ENCODE measurements around the gene CRTAC1.
A peak's percentile ranks its signal among the peaks of the same experiment; 100 is the strongest.

Gene CRTAC1

DNA sequence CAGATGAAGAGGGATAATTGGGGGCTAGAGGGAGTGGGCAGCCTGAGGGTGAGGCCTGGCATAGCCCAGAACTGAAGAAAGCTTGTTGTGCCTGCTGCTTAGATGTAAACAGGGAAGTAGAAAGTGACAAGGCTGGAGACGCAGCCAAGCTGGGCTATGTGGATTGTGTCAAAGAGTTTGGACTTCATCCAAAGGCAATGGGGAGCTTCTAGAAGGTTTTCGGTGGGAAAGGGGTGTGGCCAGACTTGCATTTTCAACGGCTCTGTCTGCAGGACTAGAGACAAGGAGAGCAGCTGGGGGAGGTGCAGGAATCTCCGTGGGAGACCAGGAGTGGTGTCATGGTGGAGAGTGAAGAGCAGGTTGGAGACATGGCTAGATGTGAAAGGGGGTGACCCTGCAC lies 132.0 kb downstream of the CRTAC1 start:
- H3K36me3 ChIP-seq (ENCODE audit: insufficient read depth, low read length): no peaks in the 10 kb centered on the region
- peaks cover 6% of the 10 kb centered on the region; the same call in 1 of the 2 replicates for H3K4me1 ChIP-seq (ENCODE audit: insufficient read depth, low read length)
- H3K9ac ChIP-seq (ENCODE audit: low read depth, low read length): no peak overlapping the region
- no peaks in the 10 kb centered on the region for H3K9me3 ChIP-seq (ENCODE audit: control insufficient read depth, insufficient read depth, low read length)

DNA sequence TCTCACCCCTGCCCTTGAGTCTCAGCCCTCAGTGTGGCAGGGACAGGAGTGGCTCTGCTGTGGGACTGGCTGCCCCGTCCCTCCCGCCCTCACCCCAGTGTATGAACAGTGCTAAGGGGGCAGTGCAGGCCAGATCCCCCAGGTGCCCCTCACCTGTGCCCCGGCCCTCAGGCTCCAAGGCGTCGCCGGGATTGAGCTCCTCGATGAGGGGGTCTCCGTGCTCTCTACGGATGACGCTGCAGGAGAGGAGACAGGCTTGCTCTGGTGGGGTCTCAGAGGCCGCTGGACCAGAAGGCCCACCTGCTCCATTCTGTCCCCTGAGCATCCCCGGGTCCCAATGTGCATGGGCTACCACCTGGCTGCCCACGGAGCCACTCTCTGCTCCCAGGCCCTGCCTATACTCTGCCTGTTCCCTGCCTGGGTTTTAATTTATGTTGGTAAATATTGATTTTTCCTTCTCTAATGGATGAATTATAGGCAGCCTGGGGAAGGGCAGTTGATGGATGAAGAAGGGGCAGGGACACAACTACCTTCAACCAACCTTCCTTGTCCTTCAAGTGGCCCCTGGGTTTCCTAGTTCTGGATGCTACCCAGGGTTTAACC lies 133.6 kb downstream of the CRTAC1 start:
- H3K4me1 ChIP-seq (ENCODE audit: insufficient read depth, low read length): peaks cover 6% of the 10 kb centered on the region; the same call in 1 of the 2 replicates
- no peaks in the 10 kb centered on the region for H3K9me3 ChIP-seq (ENCODE audit: control insufficient read depth, insufficient read depth, low read length)
- H3K36me3 ChIP-seq (ENCODE audit: insufficient read depth, low read length): no peaks in the 10 kb centered on the region
- no peak overlapping the region for H3K9ac ChIP-seq (ENCODE audit: low read depth, low read length)

DNA sequence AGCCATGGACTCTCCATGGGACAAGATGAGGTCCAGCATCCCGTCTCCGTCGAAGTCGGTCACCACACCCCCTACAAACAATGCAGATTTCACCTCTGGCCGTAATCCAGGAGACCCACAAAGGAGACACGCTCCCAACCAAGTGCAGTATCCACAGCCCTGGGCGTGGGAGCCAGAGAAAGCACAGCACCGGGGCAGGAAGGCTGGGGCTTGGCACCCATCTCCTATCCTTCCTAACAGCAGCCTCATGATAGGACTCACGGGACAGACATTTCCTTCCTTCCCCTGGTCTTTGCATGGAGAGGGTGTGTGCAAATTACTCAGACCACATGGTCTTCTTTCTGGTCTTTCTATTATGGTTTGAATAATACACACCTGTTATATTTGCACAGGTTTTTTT lies 134.5 kb downstream of the CRTAC1 start:
- Histone ChIP-seq H3K4me1 (ENCODE audit: insufficient read depth, low read length) (peaks cover 6% of the 10 kb centered on the region; the same call in 1 of the 2 replicates), H3K9ac (ENCODE audit: low read depth, low read length) (no peak overlapping the region), H3K9me3 (ENCODE audit: control insufficient read depth, insufficient read depth, low read length) (no peaks in the 10 kb centered on the region), H3K36me3 (ENCODE audit: insufficient read depth, low read length) (no peaks in the 10 kb centered on the region)

DNA sequence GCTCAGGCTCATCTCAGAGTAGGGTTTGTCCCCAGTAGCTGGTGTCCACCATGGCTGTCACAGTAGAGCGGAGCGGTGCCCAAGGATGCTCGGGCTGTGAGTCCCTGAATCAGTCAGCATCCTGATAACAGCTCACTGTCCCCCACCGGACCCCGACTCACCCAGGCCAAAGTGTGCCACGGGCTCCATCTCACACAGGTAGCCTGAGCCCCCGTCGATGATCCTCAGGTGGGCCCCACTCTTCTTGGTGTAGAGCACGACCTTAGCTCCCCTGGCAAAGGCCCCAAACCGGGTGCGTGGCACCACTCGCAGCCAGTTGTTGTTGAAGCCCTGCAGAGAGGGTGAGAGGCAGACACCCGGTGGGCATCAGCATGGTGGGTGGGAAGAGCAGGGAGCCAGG lies 135.3 kb downstream of the CRTAC1 start:
- Histone ChIP-seq H3K36me3 (ENCODE audit: insufficient read depth, low read length) (no peaks in the 10 kb centered on the region), H3K9me3 (ENCODE audit: control insufficient read depth, insufficient read depth, low read length) (no peaks in the 10 kb centered on the region), H3K4me1 (ENCODE audit: insufficient read depth, low read length) (peaks cover 11% of the 10 kb centered on the region), H3K9ac (ENCODE audit: low read depth, low read length) (no peak overlapping the region)

DNA sequence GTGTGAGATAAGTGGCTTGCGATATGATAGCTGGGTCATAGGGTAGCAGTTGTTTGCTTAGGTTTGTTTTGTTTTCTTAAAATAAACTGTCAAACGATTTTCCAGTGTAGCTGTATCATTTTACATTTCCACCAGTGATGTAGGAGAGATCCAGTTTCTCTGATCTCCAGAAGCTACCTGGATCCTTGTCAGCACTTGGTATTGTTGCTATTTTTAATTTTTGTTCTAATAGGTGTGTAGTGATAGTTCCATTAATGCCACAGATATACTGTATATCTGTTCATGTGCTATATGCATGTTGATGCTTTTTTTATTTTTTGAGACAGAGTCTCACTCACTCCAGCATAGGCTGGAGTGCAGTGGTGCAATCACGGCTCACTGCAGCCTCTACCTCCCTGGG lies 136.3 kb downstream of the CRTAC1 start:
- no peak overlapping the region for H3K9ac ChIP-seq (ENCODE audit: low read depth, low read length)
- H3K4me1 ChIP-seq (ENCODE audit: insufficient read depth, low read length): peaks cover 17% of the 10 kb centered on the region
- no peaks in the 10 kb centered on the region for H3K36me3 ChIP-seq (ENCODE audit: insufficient read depth, low read length)
- H3K9me3 ChIP-seq (ENCODE audit: control insufficient read depth, insufficient read depth, low read length): no peaks in the 10 kb centered on the region

DNA sequence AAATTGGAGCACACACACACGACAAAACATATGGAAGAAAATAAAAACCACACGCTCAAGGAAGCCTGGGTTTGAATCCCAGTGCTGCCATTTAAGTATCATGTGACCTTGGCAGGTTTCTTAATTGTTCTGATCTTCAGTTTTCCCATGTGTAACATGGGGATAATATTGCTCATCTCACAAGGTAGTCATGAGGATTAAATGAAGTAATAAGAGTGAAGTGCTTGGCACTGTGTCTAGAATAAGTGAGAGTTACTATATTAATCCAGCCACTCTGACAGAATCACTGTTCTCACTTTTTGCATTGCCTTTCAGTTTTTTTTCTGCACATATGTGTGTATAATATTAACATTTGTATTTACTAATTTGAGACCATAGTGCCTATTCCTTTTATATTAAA lies 137.5 kb downstream of the CRTAC1 start:
- no peaks in the 10 kb centered on the region for H3K36me3 ChIP-seq (ENCODE audit: insufficient read depth, low read length)
- H3K9me3 ChIP-seq (ENCODE audit: control insufficient read depth, insufficient read depth, low read length): no peaks in the 10 kb centered on the region
- no peak overlapping the region for H3K9ac ChIP-seq (ENCODE audit: low read depth, low read length)
- peaks cover 20% of the 10 kb centered on the region for H3K4me1 ChIP-seq (ENCODE audit: insufficient read depth, low read length)

DNA sequence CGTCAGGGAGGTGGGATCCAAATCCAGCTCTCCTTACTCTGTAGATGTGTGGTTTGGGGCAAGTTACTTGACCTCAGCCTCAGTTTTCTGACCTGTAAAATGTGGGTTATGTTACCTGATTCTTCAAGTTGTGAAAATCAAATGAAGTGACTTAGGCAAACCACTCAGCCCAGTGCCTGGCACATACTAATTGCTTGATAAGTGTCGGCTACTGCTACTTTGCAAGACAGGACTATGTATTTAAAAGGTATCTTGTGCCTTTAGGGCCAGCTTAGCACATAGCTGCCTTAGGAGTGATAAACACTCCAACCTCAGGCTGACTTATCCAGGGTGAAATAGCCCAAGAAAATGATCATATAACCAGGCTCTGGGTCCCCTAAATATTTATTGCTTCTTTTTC lies 137.9 kb downstream of the CRTAC1 start:
- no peaks in the 10 kb centered on the region for H3K36me3 ChIP-seq (ENCODE audit: insufficient read depth, low read length)
- H3K9me3 ChIP-seq (ENCODE audit: control insufficient read depth, insufficient read depth, low read length): no peaks in the 10 kb centered on the region
- H3K9ac ChIP-seq (ENCODE audit: low read depth, low read length): no peak overlapping the region
- H3K4me1 ChIP-seq (ENCODE audit: insufficient read depth, low read length): peaks cover 24% of the 10 kb centered on the region

DNA sequence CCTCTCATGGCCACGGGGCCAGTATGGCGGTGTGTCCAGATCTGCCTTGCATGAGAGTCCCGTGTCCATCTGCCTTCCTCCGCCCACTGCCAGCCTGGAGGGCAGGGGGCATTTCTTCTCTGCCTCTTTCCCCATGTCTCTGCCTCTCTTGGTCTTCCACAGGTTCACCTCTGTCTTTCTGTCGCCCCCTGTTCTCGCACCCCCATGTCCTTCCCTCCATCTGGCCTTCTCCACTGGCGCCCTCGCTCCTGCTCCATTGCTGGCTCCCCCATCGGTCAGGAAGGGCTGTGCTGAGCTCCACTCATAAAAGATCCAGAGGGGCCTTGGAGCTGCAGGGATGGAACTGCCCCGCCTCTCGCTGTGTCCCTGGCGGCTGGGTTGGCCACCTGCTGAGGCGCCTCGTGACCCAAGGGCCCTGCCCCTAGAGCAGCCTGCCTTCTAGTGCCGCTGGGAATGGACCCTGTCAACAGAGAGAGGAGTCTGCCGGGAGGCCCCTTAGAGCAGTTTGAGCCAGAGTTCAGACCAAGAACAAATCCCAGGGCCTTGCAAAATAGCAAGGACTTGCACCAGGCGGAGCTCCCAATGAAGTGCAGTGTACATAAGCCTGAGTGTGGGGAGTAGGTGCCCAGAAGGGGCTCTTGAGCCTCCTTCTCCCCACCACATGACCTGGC lies 138.8 kb downstream of the CRTAC1 start:
- Histone ChIP-seq H3K36me3 (ENCODE audit: insufficient read depth, low read length) (no peaks in the 10 kb centered on the region), H3K9ac (ENCODE audit: low read depth, low read length) (no peak overlapping the region), H3K4me1 (ENCODE audit: insufficient read depth, low read length) (peaks cover 24% of the 10 kb centered on the region), H3K9me3 (ENCODE audit: control insufficient read depth, insufficient read depth, low read length) (no peaks in the 10 kb centered on the region)

DNA sequence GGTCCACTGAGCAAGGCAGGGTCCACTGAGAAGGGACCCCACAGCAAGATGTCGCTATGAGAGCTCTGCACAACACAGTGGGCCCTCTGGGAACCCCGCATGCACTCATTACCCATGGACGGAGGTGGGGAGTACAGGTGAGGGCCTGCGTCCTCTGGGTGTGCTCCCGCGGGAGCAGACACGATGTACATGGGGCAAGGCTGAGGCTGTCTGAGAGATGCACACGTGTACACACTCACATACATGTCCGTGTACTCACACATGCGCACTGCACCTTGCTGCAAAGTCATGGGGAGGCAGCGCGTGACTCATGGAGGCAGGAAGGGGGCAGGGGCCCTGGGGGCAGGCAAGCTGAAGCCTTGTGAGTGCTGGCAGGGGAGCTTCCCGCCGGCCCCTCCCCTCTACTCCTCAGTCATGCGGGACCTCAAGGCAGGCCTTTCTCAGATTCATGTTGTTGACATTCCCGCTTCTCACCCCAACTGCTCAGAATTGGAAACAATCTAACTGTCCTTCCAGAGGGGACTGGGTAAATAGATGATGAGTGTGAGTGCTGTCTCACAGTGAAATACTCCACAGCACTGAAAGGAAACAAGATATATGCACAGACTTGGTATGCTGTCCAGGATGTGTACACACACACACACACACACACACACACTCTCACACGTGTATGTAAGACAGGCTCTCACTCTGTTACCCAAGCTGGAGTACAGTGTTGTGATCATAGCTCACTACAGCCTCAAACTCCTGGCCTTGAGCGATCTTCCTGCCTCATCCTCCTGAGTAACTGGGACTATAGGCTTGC lies 140.8 kb downstream of the CRTAC1 start:
- Histone ChIP-seq H3K9ac (ENCODE audit: low read depth, low read length) (peak overlapping the region; percentile 40), H3K36me3 (ENCODE audit: insufficient read depth, low read length) (no peaks in the 10 kb centered on the region), H3K4me1 (ENCODE audit: insufficient read depth, low read length) (peaks cover 24% of the 10 kb centered on the region), H3K9me3 (ENCODE audit: control insufficient read depth, insufficient read depth, low read length) (no peaks in the 10 kb centered on the region)

DNA sequence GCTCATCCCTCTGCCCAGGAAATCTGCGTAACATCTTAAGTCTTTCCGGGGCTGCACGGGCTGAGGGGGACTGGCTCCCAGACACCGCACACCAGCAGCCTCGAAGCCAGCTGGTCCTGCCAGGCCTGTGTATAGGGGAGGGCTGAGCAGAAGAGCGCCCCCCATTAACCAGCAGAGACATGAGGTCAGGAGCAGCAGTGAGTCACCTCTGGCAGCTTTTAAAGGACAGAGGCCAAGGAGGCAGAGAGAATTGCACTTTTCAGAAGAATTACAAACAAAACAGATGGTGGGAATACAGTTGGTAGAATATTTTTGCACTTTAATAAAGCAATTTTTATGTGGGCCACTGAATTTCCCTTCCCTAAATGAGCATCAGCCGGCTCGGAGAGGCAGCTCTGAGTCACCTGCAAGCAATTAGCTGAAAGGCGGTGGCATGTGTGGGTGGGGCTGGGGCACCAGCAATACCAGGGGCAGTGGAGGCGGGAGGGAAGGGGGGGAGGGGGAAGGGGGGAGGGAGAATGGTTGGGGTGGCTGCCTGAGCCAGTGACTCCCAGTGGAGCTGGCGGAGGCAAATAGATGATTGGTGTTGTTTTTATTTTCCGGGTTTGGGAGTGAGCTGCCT lies 141.7 kb downstream of the CRTAC1 start:
- H3K9me3 ChIP-seq (ENCODE audit: control insufficient read depth, insufficient read depth, low read length): no peaks in the 10 kb centered on the region
- H3K36me3 ChIP-seq (ENCODE audit: insufficient read depth, low read length): no peaks in the 10 kb centered on the region
- peak overlapping the region; percentile 40 for H3K9ac ChIP-seq (ENCODE audit: low read depth, low read length)
- peaks cover 24% of the 10 kb centered on the region for H3K4me1 ChIP-seq (ENCODE audit: insufficient read depth, low read length)

DNA sequence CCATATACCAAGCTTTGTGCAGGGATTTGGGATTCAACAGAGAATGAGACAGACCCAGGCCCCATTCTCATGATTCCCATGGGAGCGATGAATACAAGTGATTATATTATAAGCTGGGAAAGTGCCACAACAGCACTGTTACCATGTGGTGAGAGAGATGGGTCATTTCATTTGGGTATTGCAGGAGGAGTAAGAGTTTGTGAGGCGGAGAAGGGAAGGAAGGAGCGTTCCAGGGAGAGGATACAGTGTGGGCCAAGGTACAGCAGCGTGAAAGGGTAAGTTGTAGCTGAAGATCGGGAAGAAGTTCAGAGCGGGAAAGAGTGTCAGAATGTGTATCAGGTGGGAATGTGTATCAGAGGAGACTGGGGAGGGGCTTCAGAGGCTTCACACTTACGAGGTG lies 142.3 kb downstream of the CRTAC1 start:
- Histone ChIP-seq H3K9ac (ENCODE audit: low read depth, low read length) (no peak overlapping the region), H3K4me1 (ENCODE audit: insufficient read depth, low read length) (peaks cover 24% of the 10 kb centered on the region), H3K36me3 (ENCODE audit: insufficient read depth, low read length) (no peaks in the 10 kb centered on the region), H3K9me3 (ENCODE audit: control insufficient read depth, insufficient read depth, low read length) (no peaks in the 10 kb centered on the region)

DNA sequence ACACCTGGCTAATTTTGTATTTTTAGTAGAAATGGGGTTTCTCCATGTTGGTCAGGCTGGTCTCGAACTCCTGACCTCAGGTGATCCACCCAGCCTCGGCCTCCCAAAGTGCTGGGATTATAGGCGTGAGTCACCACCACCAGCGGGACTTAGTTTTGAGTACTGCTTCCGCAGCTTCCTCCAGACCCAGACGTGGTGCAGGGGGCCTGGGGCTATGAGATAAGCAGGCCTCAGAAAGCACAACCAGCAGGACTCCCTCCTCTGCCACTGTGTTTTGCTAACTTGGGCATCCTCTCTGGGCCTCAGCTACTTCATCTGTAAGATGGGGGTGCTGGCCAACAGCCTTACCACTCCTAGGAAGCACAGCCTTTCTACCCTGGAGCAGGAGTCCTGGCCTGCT lies 143.0 kb downstream of the CRTAC1 start:
- Histone ChIP-seq H3K36me3 (ENCODE audit: insufficient read depth, low read length) (no peaks in the 10 kb centered on the region), H3K9me3 (ENCODE audit: control insufficient read depth, insufficient read depth, low read length) (no peaks in the 10 kb centered on the region), H3K4me1 (ENCODE audit: insufficient read depth, low read length) (peaks cover 24% of the 10 kb centered on the region), H3K9ac (ENCODE audit: low read depth, low read length) (no peak overlapping the region)

DNA sequence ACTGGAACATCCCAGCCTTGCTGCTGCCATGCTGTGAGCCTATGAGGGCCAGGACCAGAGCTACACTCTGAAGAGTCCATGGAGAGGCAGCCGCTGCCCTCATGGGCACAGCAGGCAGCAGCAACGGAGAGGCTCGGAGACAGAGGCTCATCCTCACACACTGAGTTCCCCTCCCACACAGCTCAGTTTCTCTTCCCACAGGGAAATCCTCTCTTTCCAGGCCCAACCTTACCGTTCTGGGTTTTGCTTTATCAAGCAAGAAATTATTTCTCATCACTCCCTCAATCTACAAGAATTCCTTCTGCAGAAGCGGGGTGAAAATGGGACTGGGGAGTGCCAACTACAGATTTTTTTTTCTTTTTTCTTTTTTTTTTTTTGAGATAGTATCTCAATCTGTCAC lies 144.1 kb downstream of the CRTAC1 start:
- H3K4me1 ChIP-seq (ENCODE audit: insufficient read depth, low read length): peaks cover 24% of the 10 kb centered on the region
- H3K9ac ChIP-seq (ENCODE audit: low read depth, low read length): no peak overlapping the region
- no peaks in the 10 kb centered on the region for H3K9me3 ChIP-seq (ENCODE audit: control insufficient read depth, insufficient read depth, low read length)
- no peaks in the 10 kb centered on the region for H3K36me3 ChIP-seq (ENCODE audit: insufficient read depth, low read length)

DNA sequence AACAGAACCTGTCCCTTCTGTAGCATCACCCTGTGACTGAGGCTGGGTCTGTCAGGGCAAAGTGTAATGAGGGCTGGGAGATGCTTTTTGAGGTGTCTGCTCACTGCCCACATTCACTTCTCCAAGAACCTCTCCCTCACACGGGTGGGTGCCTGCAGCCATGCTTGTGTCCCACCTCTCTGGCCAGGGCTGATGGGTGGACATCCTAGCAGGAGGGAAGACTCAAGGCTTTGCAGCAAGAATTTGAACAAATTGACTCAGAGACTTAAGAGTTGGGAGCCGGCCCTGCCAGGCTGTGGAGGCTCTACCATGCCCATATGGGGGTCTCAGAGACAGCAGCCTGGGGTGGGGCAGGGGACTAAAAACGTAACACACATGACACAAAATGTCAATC lies 147.3 kb downstream of the CRTAC1 start:
- H3K36me3 ChIP-seq (ENCODE audit: insufficient read depth, low read length): no peaks in the 10 kb centered on the region
- no peaks in the 10 kb centered on the region for H3K9me3 ChIP-seq (ENCODE audit: control insufficient read depth, insufficient read depth, low read length)
- H3K9ac ChIP-seq (ENCODE audit: low read depth, low read length): no peak overlapping the region
- H3K4me1 ChIP-seq (ENCODE audit: insufficient read depth, low read length): peaks cover 6% of the 10 kb centered on the region
